H1 (cell line): Measurements from ENCODE around the gene NAA38. TPM values are rescaled to one million over a fixed set of nuclear protein-coding genes. Genes with fewer than 3 reads are reported as not detected.
A peak's percentile ranks its signal among the peaks of the same experiment; 100 is the strongest.

ENCODE experiments used
- CTCF ChIA-PET: fragments of 300-600 bp; sonication (Branson Sonifier 250); formaldehyde crosslinking; loops from one replicate; lab custom pipeline; 2021; ENCODE audit not compliant: partially characterized antibody; lab: Charles Lee
- POLR2A ChIA-PET: fragments of 300-600 bp; sonication (Branson Sonifier 250); formaldehyde crosslinking; loops from one replicate; lab custom pipeline; 2021; ENCODE audit warnings: inconsistent platforms; ENCODE audit not compliant: partially characterized antibody; lab: Charles Lee
- DNase-seq, 2 experiments: peaks; one replicate each; pipeline versions ENCODE4 v3.0.0 to v3.0.0-alpha.2; 2010 to 2022; ENCODE audit warnings: low spot score in 2 of 2, low read depth in 1 of 2, mixed read lengths in 1 of 2
- FAIRE-seq: peaks from 2 replicates; lab custom pipeline; 2011; peaks lifted over from hg19 to GRCh38; lab: Jason Lieb, UNC
- H2AFZ ChIP-seq: 2 replicates; pipeline ENCODE4 v1.8.1; 2012; ENCODE audit warnings: low read length, inconsistent platforms
- H2AK5ac ChIP-seq: 2 replicates; pipeline ENCODE4 v1.6.1; 2013; ENCODE audit warnings: low read depth, low read length
- H2BK120ac ChIP-seq: replicated peaks from 2 replicates; pipeline ENCODE3; 2013; ENCODE audit warnings: low read depth, low read length, inconsistent platforms
- H2BK12ac ChIP-seq: 2 replicates; pipeline ENCODE4 v1.6.1; 2013; ENCODE audit warnings: low read depth, low read length
- H2BK15ac ChIP-seq: 2 replicates; pipeline ENCODE4 v1.6.1; 2013; ENCODE audit warnings: low read length
- H2BK20ac ChIP-seq: 2 replicates; pipeline ENCODE4 v1.6.1; 2013; ENCODE audit warnings: low read length
- H2BK5ac ChIP-seq: 2 replicates; pipeline ENCODE4 v1.6.1; 2013; ENCODE audit warnings: low read depth, low read length
- H3K14ac ChIP-seq: 2 replicates; pipeline ENCODE4 v1.6.1; 2013; ENCODE audit warnings: inconsistent platforms; ENCODE audit not compliant: insufficient read length
- H3K18ac ChIP-seq: 2 replicates; pipeline ENCODE4 v1.6.1; 2013; ENCODE audit warnings: low read length; ENCODE audit errors: extremely low read depth
- H3K23ac ChIP-seq: 2 replicates; pipeline ENCODE4 v1.6.1; 2013; ENCODE audit warnings: inconsistent platforms; ENCODE audit not compliant: insufficient read length
- H3K23me2 ChIP-seq: 2 replicates; pipeline ENCODE4 v1.6.1; 2013; ENCODE audit warnings: low read depth, low read length
- H3K27ac ChIP-seq: 2 replicates; pipeline ENCODE4 v1.6.1; 2011; ENCODE audit warnings: low read depth, low read length, inconsistent platforms
- H3K27me3 ChIP-seq, 4 experiments: replicated peaks in 1 of 4; 1 replicate in 1 of 4; 2 replicates in 3 of 4; pipeline versions ENCODE4 v1.6.1 to v1.8.1; 2011 to 2013; ENCODE audit warnings: low read length in 3 of 4, mild to moderate bottlenecking in 3 of 4, inconsistent platforms in 2 of 4, mixed read lengths in 2 of 4, moderate library complexity in 1 of 4; ENCODE audit not compliant: control insufficient read depth in 3 of 4, insufficient read depth in 3 of 4; ENCODE audit errors: extremely low read depth in 1 of 4
- H3K36me3 ChIP-seq, 4 experiments: 2 replicates each; pipeline versions ENCODE4 v1.6.1 to v1.8.1; 2011 to 2013; ENCODE audit warnings: mild to moderate bottlenecking in 4 of 4, low read length in 3 of 4, moderate library complexity in 2 of 4, control low read depth in 1 of 4, inconsistent platforms in 1 of 4; ENCODE audit not compliant: insufficient read depth in 4 of 4, control insufficient read depth in 2 of 4
- H3K4ac ChIP-seq: replicated peaks from 2 replicates; pipeline ENCODE3; 2013; ENCODE audit warnings: low read length, low read depth, mixed read lengths, inconsistent platforms; ENCODE audit not compliant: insufficient read length
- H3K4me1 ChIP-seq, 4 experiments: replicated peaks in 1 of 4; 1 replicate in 1 of 4; 2 replicates in 3 of 4; pipeline versions ENCODE4 v1.6.1 to v1.8.1; 2011 to 2013; ENCODE audit warnings: low read length in 3 of 4, inconsistent platforms in 2 of 4, mixed read lengths in 1 of 4; ENCODE audit not compliant: insufficient read depth in 4 of 4, control insufficient read depth in 3 of 4
- H3K4me2 ChIP-seq, 2 experiments: 2 replicates each; pipeline versions ENCODE4 v1.6.1 to v1.8.1; 2011 to 2013; ENCODE audit warnings: low read depth in 2 of 2, low read length in 2 of 2, control low read depth in 1 of 2, inconsistent platforms in 1 of 2, mild to moderate bottlenecking in 1 of 2; ENCODE audit not compliant: insufficient read depth in 1 of 2
- H3K4me3 ChIP-seq, 4 experiments: fragments of 200-600, 300-600 bp in 1 of 4; sonication (generic), shearing (Covaris generic), sonication (Bioruptor Twin) in 1 of 4; 2 replicates each; pipeline versions ENCODE4 v1.5.1 to v1.8.1; 2011 to 2016; ENCODE audit warnings: low read length in 4 of 4, low read depth in 3 of 4, control low read depth in 2 of 4, inconsistent platforms in 2 of 4, mild to moderate bottlenecking in 2 of 4, mixed read lengths in 1 of 4, moderate library complexity in 1 of 4; ENCODE audit not compliant: insufficient read depth in 2 of 4; ENCODE audit errors: extremely low read depth in 1 of 4
- H3K56ac ChIP-seq: replicated peaks from 2 replicates; pipeline ENCODE3; 2013; ENCODE audit warnings: low read depth, mild to moderate bottlenecking, mixed read lengths, low read length, inconsistent platforms; ENCODE audit not compliant: insufficient read length
- H3K79me1 ChIP-seq: 2 replicates; pipeline ENCODE4 v1.6.1; 2013; ENCODE audit warnings: low read depth, low read length, control low read depth
- H3K79me2 ChIP-seq, 2 experiments: 2 replicates each; pipeline versions ENCODE4 v1.6.1 to v1.8.1; 2012 to 2013; ENCODE audit warnings: low read length in 2 of 2, mild to moderate bottlenecking in 2 of 2, inconsistent platforms in 1 of 2; ENCODE audit not compliant: insufficient read depth in 2 of 2, control insufficient read depth in 1 of 2
- H3K9ac ChIP-seq, 4 experiments: replicated peaks in 1 of 4; 1 replicate in 1 of 4; 2 replicates in 3 of 4; pipeline versions ENCODE4 v1.6.1 to v1.8.1; 2011 to 2013; ENCODE audit warnings: low read depth in 3 of 4, low read length in 3 of 4, control low read depth in 2 of 4, mild to moderate bottlenecking in 2 of 4, moderate library complexity in 2 of 4, inconsistent platforms in 1 of 4; ENCODE audit errors: extremely low read depth in 1 of 4
- H3K9me3 ChIP-seq, 2 experiments: 2 replicates each; pipeline versions ENCODE4 v1.6.1 to v1.8.1; 2012 to 2013; ENCODE audit warnings: mild to moderate bottlenecking in 2 of 2, moderate library complexity in 2 of 2, control low read depth in 1 of 2, inconsistent platforms in 1 of 2, low read depth in 1 of 2, low read length in 1 of 2, mixed read lengths in 1 of 2; ENCODE audit not compliant: insufficient read depth in 2 of 2
- H4K20me1 ChIP-seq, 2 experiments: replicated peaks in 1 of 2; 2 replicates each; pipeline versions ENCODE3 to v1.8.1; 2011 to 2013; ENCODE audit warnings: inconsistent platforms in 2 of 2, low read length in 2 of 2, mild to moderate bottlenecking in 1 of 2; ENCODE audit not compliant: insufficient read depth in 2 of 2, control insufficient read depth in 1 of 2
- H4K5ac ChIP-seq: 2 replicates; pipeline ENCODE4 v1.6.1; 2013; ENCODE audit warnings: low read length, low read depth, mixed read lengths, inconsistent platforms; ENCODE audit not compliant: insufficient read length
- H4K8ac ChIP-seq: 2 replicates; pipeline ENCODE4 v1.8.0; 2013; ENCODE audit warnings: mild to moderate bottlenecking, moderate library complexity, low read length, inconsistent platforms; ENCODE audit not compliant: insufficient read depth; ENCODE audit errors: extremely low read depth
- H4K91ac ChIP-seq: replicated peaks from 2 replicates; pipeline ENCODE3; 2013; ENCODE audit warnings: low read length, mixed read lengths, inconsistent platforms; ENCODE audit not compliant: insufficient read length
- CHD1 ChIP-seq: IDR thresholded peaks from 2 replicates; pipeline ENCODE4 v1.6.1; 2012; ENCODE audit warnings: low read depth, low read length, improper control_type of control experiment
- CTBP2 ChIP-seq: IDR thresholded peaks from 2 replicates; pipeline ENCODE4 v1.7.0; 2011; ENCODE audit warnings: borderline replicate concordance, mild to moderate bottlenecking, moderate library complexity, mixed read lengths, low read length; ENCODE audit not compliant: insufficient read depth, insufficient read length
- CTCF ChIP-seq, 3 experiments: IDR thresholded peaks; 1 replicate in 2 of 3; 2 replicates in 1 of 3; pipeline versions ENCODE4 v1.5.1 to v1.6.1; 2011; ENCODE audit warnings: low read length in 3 of 3, mild to moderate bottlenecking in 3 of 3, inconsistent platforms in 2 of 3, low read depth in 1 of 3, moderate library complexity in 1 of 3; ENCODE audit not compliant: insufficient read depth in 1 of 3; ENCODE audit errors: control extremely low read depth in 1 of 3
- HDAC2 ChIP-seq, 2 experiments: fragments of 300-600 bp in 1 of 2; sonication (generic) in 1 of 2; IDR thresholded peaks; 2 replicates each; pipeline ENCODE4 v1.6.1; 2011 to 2012; ENCODE audit warnings: low read depth in 2 of 2, low read length in 2 of 2, mild to moderate bottlenecking in 2 of 2, moderate library complexity in 2 of 2, borderline replicate concordance in 1 of 2, inconsistent platforms in 1 of 2
- JUND ChIP-seq: IDR thresholded peaks from 2 replicates; pipeline ENCODE4 v1.6.1; 2011; ENCODE audit warnings: mild to moderate bottlenecking, improper control_type of control experiment, low read length
- MAX ChIP-seq: IDR thresholded peaks from 2 replicates; pipeline ENCODE4 v1.6.1; 2012; ENCODE audit warnings: inconsistent platforms
- SAP30 ChIP-seq: fragments of 300-600 bp; sonication (generic); IDR thresholded peaks from 2 replicates; pipeline ENCODE4 v1.7.1; 2012; ENCODE audit warnings: low read length, moderate library complexity, mild to moderate bottlenecking, inconsistent platforms; ENCODE audit not compliant: insufficient read depth, insufficient replicate concordance
- WGBS, 2 experiments: shearing (Covaris generic) in 1 of 2; methylation state at CpG; one replicate each; pipeline versions ENCODE4 v1.1.6 to v1.1.7; 2013 to 2015; ENCODE audit warnings: low lambda C conversion rate in 2 of 2, mixed read lengths in 2 of 2, inconsistent platforms in 1 of 2, low coverage in 1 of 2, missing lambda C conversion rate in 1 of 2; ENCODE audit not compliant: insufficient replicate concordance in 2 of 2, insufficient coverage in 1 of 2, insufficient read length in 1 of 2; ENCODE audit errors: extremely low coverage in 1 of 2, missing lambda C conversion rate in 1 of 2; 5-methylcytosine and 5-hydroxymethylcytosine counted together
- polyA plus RNA-seq, 7 experiments: library from polyadenylated mRNA; depleted of rRNA in 3 of 7; stranded (reverse) in 5 of 7; unstranded in 2 of 7; fragments of >200 nt in 5 of 7; fragments of 200-250 nt in 2 of 7; gene quantifications; 1 replicate in 5 of 7; 2 replicates in 1 of 7; 4 replicates in 1 of 7; pipeline versions ENCODE4 v1.2.1 to v1.2.3, GENCODE V29; 2011 to 2013; ENCODE audit warnings: missing spikeins in 2 of 7, mixed read lengths in 2 of 7
- total RNA-seq: library from RNA; stranded (reverse); fragmentation: NEBNext Ultra II Directional; extraction: Animal tissue kit (Norgen Biotek cat#: 25700); gene quantifications from 2 replicates; pipeline ENCODE4 v1.2.1, GENCODE V29; 2021

NAA38 gene
- total and polyA plus RNA-seq, 2 of the 8 experiments (the other 6 are each of a cell fraction or from before 2014, with no cell fraction given): 30.2 to 109 TPM

GRCh38 chr17:7886227-7887037 is 29.1 kb upstream of the NAA38 start:
- H3K9ac ChIP-seq: no peak overlapping the region; a peak in 1 of 7 replicates
- no peak overlapping the region for H3K18ac ChIP-seq
- H2BK5ac ChIP-seq: no peak overlapping the region
- H3K4ac ChIP-seq: no peak overlapping the region
- H2BK120ac ChIP-seq: no peak overlapping the region
- H3K36me3 ChIP-seq: peaks cover 0 to 4% (median 0%) of the 10 kb centered on the region in 4 experiments; a peak in 1 of 8 replicates
- no peak overlapping the region for H2AFZ ChIP-seq
- POLR2A ChIA-PET: interaction anchor here (0.7 to 1.7 kb wide), 2 partner anchors 17 to 51 kb away, joined by 3 to 6 read pairs; no protein-coding TSS in a partner anchor
- peak overlapping the region; percentile 52 to 83 (median 70) for H3K4me3 ChIP-seq
- H2BK12ac ChIP-seq: no peak overlapping the region
- no peak overlapping the region for H2BK20ac ChIP-seq
- H3K4me1 ChIP-seq: peaks cover 9 to 30% (median 17%) of the 10 kb centered on the region in 4 experiments
- peak overlapping the region; percentile 82 to 100 for H3K4me2 ChIP-seq
- peaks cover 24% of the 10 kb centered on the region for H3K23me2 ChIP-seq
- H3K79me2 ChIP-seq: no peaks in the 10 kb centered on the region
- no peak overlapping the region for H4K5ac ChIP-seq
- H3K23ac ChIP-seq: no peak overlapping the region
- H4K91ac ChIP-seq: no peak overlapping the region
- H3K79me1 ChIP-seq: no peaks in the 10 kb centered on the region
- no peak overlapping the region for H4K8ac ChIP-seq
- peaks cover 0 to 10% (median 3%) of the 10 kb centered on the region in 4 experiments; a peak in 3 of 7 replicates for H3K27me3 ChIP-seq
- FAIRE-seq: no peak
- no peaks in the 10 kb centered on the region for H4K20me1 ChIP-seq
- H3K27ac ChIP-seq: no peak overlapping the region
- DNase-seq: peak in 1 of 2 experiments; percentile 59
- no peak overlapping the region for H2AK5ac ChIP-seq
- WGBS, 2 experiments: 1% methylated on average over 29 of the region's 30 CpGs; no CpG with 5 or more reads in 1 of the 2 experiments
- no peaks in the 10 kb centered on the region for H3K9me3 ChIP-seq
- no peak overlapping the region for H2BK15ac ChIP-seq
- H3K14ac ChIP-seq: no peak overlapping the region
- CTCF ChIA-PET: interaction anchor here (0.6 to 1.3 kb wide), 3 partner anchors 15 to 24 kb away, joined by 3 to 4 read pairs (median 3); no protein-coding TSS in a partner anchor
- H3K56ac ChIP-seq: no peak overlapping the region
- TF ChIP-seq CHD1 (no peak), MAX (peak; percentile 12; the same call in 1 of the 2 replicates), CTBP2 (peak; percentile 4), CTCF (IDR thresholded peaks at IDR 0.05; ENCODE audit: control extremely low read depth in 1 of 3, insufficient read depth in 1 of 3, low read depth in 1 of 3, low read length in 3 of 3) (peak in 2 of 3 experiments; percentile 2 to 23; a peak in 2 of 4 replicates), JUND (no peak), HDAC2 (IDR thresholded peaks at IDR 0.05; ENCODE audit: borderline replicate concordance in 1 of 2, low read depth in 2 of 2, low read length in 2 of 2) (peak in 1 of 2 experiments; percentile 15; a peak in 1 of 4 replicates), SAP30 (peak; percentile 24)
